Measurements from ENCODE around the gene NOX5.

The NOX5 gene

GRCh38 chr15:69025320-69025719 lies 10.8 kb downstream of the NOX5 start:
- in situ Hi-C loops (cut with MboI; ENCODE audit: low sequenced_read_pairs, unreplicated experiment) = no loop called here
- TF ChIP-seq CTCF (IDR thresholded peaks at IDR 0.05; ENCODE audit: borderline replicate concordance, control extremely low read depth, extremely low read depth, insufficient read depth, missing control alignments) = no peak

GRCh38 chr15:69026355-69026754 lies 11.9 kb downstream of the NOX5 start:
- DNase-seq (ENCODE audit: low spot score) = no peak
- TF ChIP-seq CTCF (IDR thresholded peaks at IDR 0.05; ENCODE audit: borderline replicate concordance, control extremely low read depth, extremely low read depth, insufficient read depth, missing control alignments) = no peak
- in situ Hi-C loops (cut with MboI; ENCODE audit: low sequenced_read_pairs, unreplicated experiment) = no loop called here

More at GRCh38 chr15:69025320-69025719, 10.8 kb downstream of the NOX5 start:
- DNase-seq (ENCODE audit: low spot score) = no peak

- DNase-seq (ENCODE audit: low spot score) = no peak
- in situ Hi-C loops (cut with MboI; ENCODE audit: low sequenced_read_pairs, unreplicated experiment) = no loop called here
- no peak for TF ChIP-seq CTCF (IDR thresholded peaks at IDR 0.05; ENCODE audit: borderline replicate concordance, control extremely low read depth, extremely low read depth, insufficient read depth, missing control alignments)
Measured at GRCh38 chr15:69027976-69028518, 13.6 kb downstream of the NOX5 start.

GRCh38 chr15:69031013-69032001 lies 16.8 kb downstream of the NOX5 start:
- peak; percentile 59 for DNase-seq (ENCODE audit: low spot score)
- peak; percentile 60 for TF ChIP-seq CTCF (IDR thresholded peaks at IDR 0.05; ENCODE audit: borderline replicate concordance, control extremely low read depth, extremely low read depth, insufficient read depth, missing control alignments)
- in situ Hi-C loops (cut with MboI; ENCODE audit: low sequenced_read_pairs, unreplicated experiment) = no loop called here

GRCh38 chr15:69032031-69032430 lies 17.5 kb downstream of the NOX5 start:
- in situ Hi-C loops (cut with MboI; ENCODE audit: low sequenced_read_pairs, unreplicated experiment) = no loop called here
- no peak for DNase-seq (ENCODE audit: low spot score)
- TF ChIP-seq CTCF (IDR thresholded peaks at IDR 0.05; ENCODE audit: borderline replicate concordance, control extremely low read depth, extremely low read depth, insufficient read depth, missing control alignments) = no peak

GRCh38 chr15:69032703-69033373 lies 18.3 kb downstream of the NOX5 start:
- DNase-seq (ENCODE audit: low spot score) = no peak
- in situ Hi-C loops (cut with MboI; ENCODE audit: low sequenced_read_pairs, unreplicated experiment) = no loop called here
- no peak for TF ChIP-seq CTCF (IDR thresholded peaks at IDR 0.05; ENCODE audit: borderline replicate concordance, control extremely low read depth, extremely low read depth, insufficient read depth, missing control alignments)

All from GM13976 (cell line).